Measurements from ENCODE around the gene ARHGDIA.

DNA sequence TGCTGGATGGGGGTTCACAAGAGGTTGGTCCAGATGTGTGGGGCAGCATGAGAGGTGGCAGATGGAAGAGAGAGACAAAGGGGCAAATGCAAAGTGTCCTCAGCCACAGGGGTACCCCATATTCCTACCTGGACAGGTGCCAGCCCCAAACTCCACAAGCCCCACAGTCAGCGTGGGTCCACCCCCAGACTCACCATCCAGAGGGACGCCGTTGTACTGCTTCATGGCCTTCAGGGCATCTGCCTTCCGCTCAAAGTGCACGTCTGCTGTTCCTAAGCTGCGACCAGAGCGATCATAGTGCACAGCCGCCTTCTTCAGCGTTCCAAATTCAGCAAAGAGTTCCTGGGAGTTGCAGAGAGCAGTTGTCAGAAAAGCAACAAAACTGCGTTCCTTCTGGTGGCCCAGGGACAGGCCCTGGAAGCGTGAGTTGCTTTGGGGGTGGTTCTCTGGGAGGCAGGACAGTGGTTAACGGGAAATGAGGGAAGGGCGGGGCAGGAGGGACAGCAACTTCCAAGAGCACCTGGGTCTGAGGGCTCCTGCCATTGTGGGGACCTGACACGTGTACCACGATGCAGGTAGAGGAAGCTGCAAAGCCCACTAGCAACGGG lies 18.0 kb upstream of the ARHGDIA start:
- no peak for TF ChIP-seq FOXP1 (CRISPR knock-in tag; IDR thresholded peaks at IDR 0.05; ENCODE audit: borderline replicate concordance)
- TF ChIP-seq, protein P1, sequence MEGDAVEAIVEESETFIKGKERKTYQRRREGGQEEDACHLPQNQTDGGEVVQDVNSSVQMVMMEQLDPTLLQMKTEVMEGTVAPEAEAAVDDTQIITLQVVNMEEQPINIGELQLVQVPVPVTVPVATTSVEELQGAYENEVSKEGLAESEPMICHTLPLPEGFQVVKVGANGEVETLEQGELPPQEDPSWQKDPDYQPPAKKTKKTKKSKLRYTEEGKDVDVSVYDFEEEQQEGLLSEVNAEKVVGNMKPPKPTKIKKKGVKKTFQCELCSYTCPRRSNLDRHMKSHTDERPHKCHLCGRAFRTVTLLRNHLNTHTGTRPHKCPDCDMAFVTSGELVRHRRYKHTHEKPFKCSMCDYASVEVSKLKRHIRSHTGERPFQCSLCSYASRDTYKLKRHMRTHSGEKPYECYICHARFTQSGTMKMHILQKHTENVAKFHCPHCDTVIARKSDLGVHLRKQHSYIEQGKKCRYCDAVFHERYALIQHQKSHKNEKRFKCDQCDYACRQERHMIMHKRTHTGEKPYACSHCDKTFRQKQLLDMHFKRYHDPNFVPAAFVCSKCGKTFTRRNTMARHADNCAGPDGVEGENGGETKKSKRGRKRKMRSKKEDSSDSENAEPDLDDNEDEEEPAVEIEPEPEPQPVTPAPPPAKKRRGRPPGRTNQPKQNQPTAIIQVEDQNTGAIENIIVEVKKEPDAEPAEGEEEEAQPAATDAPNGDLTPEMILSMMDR (IDR thresholded peaks at IDR 0.05) = no peak
- TF ChIP-seq, protein P2, sequence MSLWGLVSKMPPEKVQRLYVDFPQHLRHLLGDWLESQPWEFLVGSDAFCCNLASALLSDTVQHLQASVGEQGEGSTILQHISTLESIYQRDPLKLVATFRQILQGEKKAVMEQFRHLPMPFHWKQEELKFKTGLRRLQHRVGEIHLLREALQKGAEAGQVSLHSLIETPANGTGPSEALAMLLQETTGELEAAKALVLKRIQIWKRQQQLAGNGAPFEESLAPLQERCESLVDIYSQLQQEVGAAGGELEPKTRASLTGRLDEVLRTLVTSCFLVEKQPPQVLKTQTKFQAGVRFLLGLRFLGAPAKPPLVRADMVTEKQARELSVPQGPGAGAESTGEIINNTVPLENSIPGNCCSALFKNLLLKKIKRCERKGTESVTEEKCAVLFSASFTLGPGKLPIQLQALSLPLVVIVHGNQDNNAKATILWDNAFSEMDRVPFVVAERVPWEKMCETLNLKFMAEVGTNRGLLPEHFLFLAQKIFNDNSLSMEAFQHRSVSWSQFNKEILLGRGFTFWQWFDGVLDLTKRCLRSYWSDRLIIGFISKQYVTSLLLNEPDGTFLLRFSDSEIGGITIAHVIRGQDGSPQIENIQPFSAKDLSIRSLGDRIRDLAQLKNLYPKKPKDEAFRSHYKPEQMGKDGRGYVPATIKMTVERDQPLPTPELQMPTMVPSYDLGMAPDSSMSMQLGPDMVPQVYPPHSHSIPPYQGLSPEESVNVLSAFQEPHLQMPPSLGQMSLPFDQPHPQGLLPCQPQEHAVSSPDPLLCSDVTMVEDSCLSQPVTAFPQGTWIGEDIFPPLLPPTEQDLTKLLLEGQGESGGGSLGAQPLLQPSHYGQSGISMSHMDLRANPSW (CRISPR knock-in tag; conservative IDR thresholded peaks at IDR 0.05; ENCODE audit: low read depth) = no peak
- TF ChIP-seq ZNF423 (CRISPR knock-in tag; IDR thresholded peaks at IDR 0.05) = no peak
- no peak for TF ChIP-seq CBFB (CRISPR knock-in tag; IDR thresholded peaks at IDR 0.05; ENCODE audit: low read depth)
- no peak for TF ChIP-seq HMGA2 (CRISPR knock-in tag; IDR thresholded peaks at IDR 0.05)
- TF ChIP-seq, protein P3, sequence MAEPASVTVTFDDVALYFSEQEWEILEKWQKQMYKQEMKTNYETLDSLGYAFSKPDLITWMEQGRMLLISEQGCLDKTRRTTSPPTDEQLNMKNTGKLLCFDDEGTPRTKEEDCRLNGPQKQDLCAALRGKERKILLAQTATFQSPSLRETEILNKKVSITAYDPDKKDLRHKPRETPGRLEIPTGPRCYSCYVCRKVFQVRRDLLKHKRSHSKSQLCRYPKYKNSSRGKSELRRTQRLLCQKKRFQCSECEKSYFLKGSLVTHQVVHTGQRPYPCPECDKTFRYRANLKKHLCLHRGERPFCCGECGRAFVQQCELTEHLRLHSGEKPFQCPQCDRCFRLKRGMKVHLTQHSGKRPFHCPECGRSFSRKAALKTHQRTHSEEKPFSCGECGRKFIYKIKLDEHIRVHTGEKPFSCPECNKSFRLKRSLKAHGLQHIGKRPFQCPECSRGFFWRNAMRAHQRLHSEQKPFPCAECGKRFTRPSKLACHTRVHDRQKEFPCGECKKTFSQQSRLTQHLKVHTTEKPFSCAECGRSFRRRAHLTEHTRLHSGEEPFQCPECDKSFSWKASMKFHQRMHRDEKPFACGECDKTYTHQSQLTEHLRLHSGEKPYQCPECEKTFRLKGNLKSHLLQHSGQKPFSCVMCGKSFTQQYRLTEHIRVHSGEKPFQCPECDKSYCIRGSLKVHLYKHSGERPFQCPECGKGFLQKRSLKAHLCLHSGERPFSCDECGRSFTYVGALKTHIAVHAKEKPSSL (CRISPR knock-in tag; conservative IDR thresholded peaks at IDR 0.05) = no peak
- TF ChIP-seq FOXK1 (CRISPR knock-in tag; IDR thresholded peaks at IDR 0.05) = no peak
- no peak for TF ChIP-seq JUN (CRISPR knock-in tag; IDR thresholded peaks at IDR 0.05)
- no peak for TF ChIP-seq NFE2L1 (CRISPR knock-in tag; IDR thresholded peaks at IDR 0.05)
- no peak for TF ChIP-seq CREM (CRISPR knock-in tag; IDR thresholded peaks at IDR 0.05)
- TF ChIP-seq ZNF317 (CRISPR knock-in tag; IDR thresholded peaks at IDR 0.05; ENCODE audit: borderline replicate concordance, low read depth) = no peak
